Ascending aorta (tissue), 2 donors: Measurements from ENCODE around the gene LGALS1. TPM values are rescaled to one million over a fixed set of nuclear protein-coding genes. Genes with fewer than 3 reads are reported as not detected.

Experiments
- DNase-seq, 2 donors: peaks; one replicate each; pipeline ENCODE4 v3.0.0-alpha.2; 2019; ENCODE audit warnings: low spot score in 2 of 2
- H3K27ac ChIP-seq, 2 donors: fragments of 200-600 bp; sonication (generic); one replicate each; pipeline ENCODE4 v1.5.1; 2016 to 2017; ENCODE audit warnings: mild to moderate bottlenecking in 1 of 2
- H3K27me3 ChIP-seq: fragments of 200-600 bp; sonication (generic); one replicate; pipeline ENCODE4 v1.5.1; 2017
- H3K36me3 ChIP-seq, 2 donors: fragments of 200-600 bp; sonication (generic); one replicate each; pipeline ENCODE4 v1.5.1; 2016
- H3K4me1 ChIP-seq, 2 donors: fragments of 200-600 bp; sonication (generic); one replicate each; pipeline ENCODE4 v1.5.1; 2016 to 2017; ENCODE audit warnings: mild to moderate bottlenecking in 1 of 2
- H3K4me3 ChIP-seq, 2 donors: fragments of 200-600 bp; sonication (generic); one replicate each; pipeline ENCODE4 v1.5.1; 2016 to 2017; ENCODE audit warnings: mild to moderate bottlenecking in 1 of 2
- H3K9me3 ChIP-seq, 2 donors: fragments of 200-600 bp; sonication (generic); one replicate each; pipeline ENCODE4 v1.5.1; 2016
- CTCF ChIP-seq, 3 experiments: fragments of 200-600 bp in 2 of 3; fragments of 450-650 bp in 1 of 3; sonication (generic) in 2 of 3; IDR thresholded peaks; one replicate each; pipeline ENCODE4 v1.5.1; 2016 to 2019; ENCODE audit warnings: antibody characterized with exemption in 3 of 3, mild to moderate bottlenecking in 1 of 3, moderate library complexity in 1 of 3
- intact Hi-C: fragments of 100-400 bp; cut with DNase I; formaldehyde crosslinking; loops from one replicate; pipeline ENCODE4 v1.15.1; 2023
- total RNA-seq: library from RNA; depleted of rRNA; stranded (reverse); fragments of >200 nt; gene quantifications from one replicate; pipeline ENCODE4 v1.1.0, GENCODE V29; 2016

LGALS1 gene
- total RNA-seq, 1 donor from 2014 or later, result 2,009 TPM

GRCh38 chr22:37658133-37659065, 17.0 kb upstream of the LGALS1 start, which contains the start of gene PDXP:
PDXP (plus strand) TSS chr22:37658723; CDS start chr22:37658783, 60 bp downstream.
- intact Hi-C loops, result loop anchor here (1.0 kb wide), 1 partner anchor 17 kb away; the partner anchor contains the start of gene LGALS1
- Histone ChIP-seq H3K36me3 (no peaks in the 10 kb centered on the region), H3K4me1 (peaks cover 11 to 29% of the 10 kb centered on the region in 2 donors)

GRCh38 chr22:37659066-37659896, 16.2 kb upstream of the LGALS1 start:
- Histone ChIP-seq H3K27me3 (no peaks in the 10 kb centered on the region), H3K36me3 (no peaks in the 10 kb centered on the region), H3K4me3 (peak overlapping the region; percentile 72 to 87), H3K9me3 (no peaks in the 10 kb centered on the region), H3K27ac (no peak overlapping the region), H3K4me1 (peaks cover 11 to 29% of the 10 kb centered on the region in 2 donors)
- intact Hi-C loops, result no loop called here
- no peak for DNase-seq
- no peak for TF ChIP-seq CTCF (IDR thresholded peaks at IDR 0.05)

More at GRCh38 chr22:37658133-37659065, 17.0 kb upstream of the LGALS1 start, which contains the start of gene PDXP:
- peak; percentile 96 to 100 for DNase-seq
- no peak for TF ChIP-seq CTCF (IDR thresholded peaks at IDR 0.05)
- Histone ChIP-seq H3K4me3 (peak within 1 kb of the TSS; percentile 72 to 87), H3K9me3 (no peaks in the 10 kb centered on the region), H3K27ac (peak within 1 kb of the TSS; percentile 76 to 86), H3K27me3 (no peaks in the 10 kb centered on the region)

GRCh38 chr22:37659897-37660708, 15.3 kb upstream of the LGALS1 start:
- DNase-seq, result no peak
- Histone ChIP-seq H3K27me3 (no peaks in the 10 kb centered on the region), H3K4me3 (peak overlapping the region; percentile 72 to 87), H3K36me3 (no peaks in the 10 kb centered on the region), H3K4me1 (peaks cover 11 to 29% of the 10 kb centered on the region in 2 donors), H3K27ac (no peak overlapping the region), H3K9me3 (no peaks in the 10 kb centered on the region)
- no peak for TF ChIP-seq CTCF (IDR thresholded peaks at IDR 0.05)
- intact Hi-C loops, result loop anchor here (2.0 kb wide), 1 partner anchor 21 kb away; no protein-coding TSS in a partner anchor

- intact Hi-C loops, result loop anchor here (2.0 kb wide), 1 partner anchor 20 kb away; no protein-coding TSS in a partner anchor
- peaks cover 3% of the 10 kb centered on the region in 2 donors for H3K36me3 ChIP-seq
- no peaks in the 10 kb centered on the region for H3K9me3 ChIP-seq
- TF ChIP-seq CTCF (IDR thresholded peaks at IDR 0.05), result no peak
- no peaks in the 10 kb centered on the region for H3K27me3 ChIP-seq
- peaks cover 11 to 29% of the 10 kb centered on the region in 2 donors for H3K4me1 ChIP-seq
- H3K27ac ChIP-seq, result peak overlapping the region; percentile 42 to 64
- no peak overlapping the region for H3K4me3 ChIP-seq
- no peak for DNase-seq
These were observed 14.8 kb upstream of the LGALS1 start for GRCh38 chr22:37660709-37661045.
